GM12878 (cell line): ENCODE results near the gene ITK.

Experiments
- BCL3 ChIP-seq: IDR thresholded peaks from 2 replicates; pipeline ENCODE4 v1.6.1; 2011; ENCODE audit warnings: borderline replicate concordance, low read depth, mild to moderate bottlenecking, moderate library complexity, low read length; ENCODE audit not compliant: insufficient read depth, poor library complexity, severe bottlenecking
- KAT2A ChIP-seq: conservative IDR thresholded peaks from 2 replicates; pipeline ENCODE4 v1.6.1; 2011; ENCODE audit warnings: low read depth, low read length; ENCODE audit not compliant: control insufficient read depth
- KDM1A ChIP-seq: fragments of 200-600 bp; sonication (generic); IDR thresholded peaks from 2 replicates; pipeline ENCODE4 v1.6.1; 2016; ENCODE audit warnings: borderline replicate concordance
- NRF1 ChIP-seq: conservative IDR thresholded peaks from 2 replicates; pipeline ENCODE4 v1.6.1; 2011; ENCODE audit warnings: mild to moderate bottlenecking, low read depth, low read length, improper control_type of control experiment
- REST ChIP-seq: IDR thresholded peaks from 2 replicates; pipeline ENCODE4 v1.6.1; 2012; ENCODE audit warnings: mild to moderate bottlenecking, low read depth, low read length
- TBL1XR1 ChIP-seq: IDR thresholded peaks from 2 replicates; pipeline ENCODE4 v1.6.1; 2012; ENCODE audit warnings: low read depth, low read length, improper control_type of control experiment
- ZNF384 ChIP-seq: IDR thresholded peaks from 2 replicates; pipeline ENCODE4 v1.6.1; 2012; ENCODE audit warnings: low read depth, mild to moderate bottlenecking, low read length, improper control_type of control experiment, borderline replicate concordance

- TF ChIP-seq ZNF384 (no peak), REST (no peak), KDM1A (no peak), TBL1XR1 (no peak), KAT2A (no peak), NRF1 (no peak), BCL3 (no peak)
Measured at GRCh38 chr5:157295247-157295646, 114.6 kb downstream of the ITK start.
